HG03457 (cell line): ENCODE measurements around the gene GRM6.

Experiments
- ATAC-seq: cut with Tn5 transposase; IDR thresholded peaks from one replicate; pipeline ENCODE4 v1.9.1; 2021; ENCODE audit warnings: moderate number of reproducible peaks; ENCODE audit not compliant: unreplicated experiment

GRM6 gene

DNA sequence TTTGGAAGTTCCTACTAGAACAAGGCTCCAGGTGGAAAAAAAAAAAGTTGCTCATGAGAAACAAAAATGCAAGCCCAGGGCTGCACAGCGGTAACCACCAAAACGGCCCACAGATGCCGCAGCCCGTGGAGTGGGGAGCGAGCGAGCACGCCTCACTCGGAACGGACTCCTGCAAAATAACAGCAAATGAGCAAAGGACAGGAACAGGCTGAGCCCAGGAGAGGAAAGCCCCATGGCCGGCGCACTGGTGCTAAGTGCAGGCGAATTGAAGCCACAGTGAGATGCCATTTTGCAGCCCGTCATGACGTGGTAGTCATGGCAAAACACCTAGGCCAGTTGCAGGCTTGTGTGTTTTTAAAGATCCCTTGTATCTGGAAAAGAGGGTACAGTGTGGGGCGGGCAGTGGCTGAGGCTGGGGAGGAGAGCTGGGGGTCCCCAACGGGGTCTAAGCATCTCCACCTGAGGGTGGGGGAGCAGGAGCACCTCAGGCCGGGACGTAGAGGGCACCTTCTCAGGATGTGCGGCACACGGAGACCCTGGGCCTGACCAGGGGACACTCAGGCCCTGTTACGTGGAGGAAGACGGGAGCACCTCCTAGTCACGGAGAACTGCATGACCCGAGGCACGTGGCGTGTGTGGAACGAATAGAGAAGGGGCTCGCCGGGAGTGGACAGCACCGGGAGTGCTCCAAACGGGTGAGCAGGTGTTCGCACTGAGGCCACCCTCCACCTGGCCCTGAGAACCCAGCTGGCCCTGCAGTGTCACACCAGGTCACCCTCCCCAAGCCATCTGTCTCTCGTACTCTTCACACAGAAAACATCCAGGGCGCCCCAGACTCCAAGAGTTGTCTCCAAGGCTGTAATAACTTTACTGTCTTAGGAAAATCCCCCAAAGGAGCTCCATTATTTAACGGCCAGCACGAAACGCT, 10.7 kb downstream of the GRM6 start:
- no peak for ATAC-seq

DNA sequence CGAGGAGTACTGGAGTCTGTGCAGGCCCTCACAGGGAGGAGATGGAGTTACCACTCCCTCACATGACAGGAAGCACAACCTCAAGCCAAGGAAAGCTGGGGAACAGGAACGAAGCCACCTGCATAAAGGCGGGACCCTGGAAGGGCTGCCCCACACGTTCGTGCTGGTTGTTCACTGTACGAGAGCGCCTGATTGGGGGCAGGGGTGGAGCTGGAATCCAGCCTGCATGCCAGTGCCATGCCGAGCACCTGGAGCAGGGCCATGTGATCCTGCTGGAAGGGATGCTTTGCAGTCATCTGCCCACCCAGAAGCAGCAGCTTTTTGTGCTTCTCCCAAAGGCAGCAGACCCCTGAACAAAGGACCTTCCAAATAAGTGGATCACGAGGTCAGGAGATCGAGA, 11.4 kb downstream of the GRM6 start:
- ATAC-seq = no peak

DNA sequence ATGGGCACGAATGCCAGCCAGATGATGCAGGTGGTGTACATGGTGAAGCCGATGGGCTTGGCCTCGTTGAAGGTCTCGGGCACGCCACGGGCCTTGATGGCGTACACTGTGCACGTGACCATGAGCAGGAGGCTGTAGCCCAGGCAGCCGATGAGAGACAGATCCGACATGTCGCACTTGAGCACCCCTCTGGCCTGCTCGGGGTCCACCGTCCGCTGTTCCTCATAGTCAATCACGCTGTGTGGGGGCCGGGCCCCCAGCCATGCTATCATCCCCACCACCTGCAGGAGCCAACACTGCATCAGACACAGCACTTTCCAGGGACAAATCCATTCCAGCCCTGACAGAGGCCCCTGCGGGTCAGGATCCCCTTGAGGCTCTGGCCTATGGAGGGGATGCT, 12.2 kb downstream of the GRM6 start:
- no peak for ATAC-seq

DNA sequence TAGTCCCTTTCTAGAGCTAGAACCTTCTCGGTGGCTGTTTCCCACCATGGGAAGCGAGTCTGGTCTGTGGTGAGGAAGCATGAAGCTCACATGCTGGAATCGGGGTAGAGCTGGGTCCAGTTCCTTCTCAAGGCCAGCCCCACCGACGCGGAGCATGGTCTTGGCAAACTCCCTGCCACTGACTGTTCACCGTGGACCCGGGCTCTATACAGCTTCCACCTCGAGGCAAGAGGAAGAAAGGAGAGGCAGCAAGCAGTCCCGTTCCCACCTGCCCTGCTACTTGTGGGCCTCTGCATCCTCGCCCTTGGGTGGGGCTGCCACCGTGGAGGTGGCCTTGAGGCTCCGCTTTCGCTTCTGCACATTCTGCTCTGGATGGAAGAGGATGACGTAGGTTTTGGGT, 13.7 kb downstream of the GRM6 start:
- ATAC-seq = no peak

DNA sequence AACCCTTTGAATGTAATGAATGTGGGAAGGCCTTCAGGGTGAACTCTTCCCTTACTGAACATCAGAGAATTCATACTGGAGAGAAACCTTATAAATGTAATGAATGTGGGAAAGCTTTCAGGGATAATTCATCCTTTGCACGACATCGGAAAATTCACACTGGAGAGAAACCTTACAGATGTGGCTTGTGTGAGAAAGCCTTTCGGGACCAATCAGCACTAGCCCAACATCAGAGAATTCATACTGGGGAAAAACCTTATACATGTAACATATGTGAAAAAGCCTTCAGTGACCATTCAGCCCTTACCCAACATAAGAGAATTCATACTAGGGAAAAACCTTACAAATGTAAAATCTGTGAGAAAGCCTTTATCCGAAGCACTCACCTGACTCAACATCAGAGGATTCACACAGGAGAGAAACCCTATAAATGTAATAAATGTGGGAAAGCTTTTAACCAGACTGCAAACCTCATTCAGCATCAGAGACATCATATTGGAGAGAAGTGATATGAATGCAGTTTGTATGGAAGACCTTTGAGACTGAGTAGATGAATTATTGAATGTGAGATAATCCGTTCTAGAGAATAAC, 29.6 kb downstream of the GRM6 start:
- no peak for ATAC-seq

DNA sequence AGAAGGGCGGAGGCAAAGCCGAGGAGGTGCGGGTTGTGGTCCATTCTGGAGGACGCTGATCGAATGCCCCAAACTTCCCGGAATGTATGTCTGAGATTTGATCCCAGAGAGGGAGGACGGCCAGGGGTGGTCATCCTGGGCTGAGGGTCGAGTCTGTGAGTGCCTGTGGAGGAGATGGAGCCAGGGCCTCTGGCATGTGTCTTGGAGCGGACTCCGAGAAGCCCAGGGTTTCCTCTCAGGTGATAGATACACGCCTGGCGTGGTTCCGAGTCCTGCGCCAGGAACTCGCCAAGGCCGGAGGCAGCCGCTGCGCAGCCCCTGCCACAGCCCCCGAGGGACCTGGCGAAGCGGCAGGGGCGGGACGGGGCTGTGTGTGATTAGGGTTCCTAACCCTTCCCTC, 53.8 kb downstream of the GRM6 start:
- no peak for ATAC-seq

DNA sequence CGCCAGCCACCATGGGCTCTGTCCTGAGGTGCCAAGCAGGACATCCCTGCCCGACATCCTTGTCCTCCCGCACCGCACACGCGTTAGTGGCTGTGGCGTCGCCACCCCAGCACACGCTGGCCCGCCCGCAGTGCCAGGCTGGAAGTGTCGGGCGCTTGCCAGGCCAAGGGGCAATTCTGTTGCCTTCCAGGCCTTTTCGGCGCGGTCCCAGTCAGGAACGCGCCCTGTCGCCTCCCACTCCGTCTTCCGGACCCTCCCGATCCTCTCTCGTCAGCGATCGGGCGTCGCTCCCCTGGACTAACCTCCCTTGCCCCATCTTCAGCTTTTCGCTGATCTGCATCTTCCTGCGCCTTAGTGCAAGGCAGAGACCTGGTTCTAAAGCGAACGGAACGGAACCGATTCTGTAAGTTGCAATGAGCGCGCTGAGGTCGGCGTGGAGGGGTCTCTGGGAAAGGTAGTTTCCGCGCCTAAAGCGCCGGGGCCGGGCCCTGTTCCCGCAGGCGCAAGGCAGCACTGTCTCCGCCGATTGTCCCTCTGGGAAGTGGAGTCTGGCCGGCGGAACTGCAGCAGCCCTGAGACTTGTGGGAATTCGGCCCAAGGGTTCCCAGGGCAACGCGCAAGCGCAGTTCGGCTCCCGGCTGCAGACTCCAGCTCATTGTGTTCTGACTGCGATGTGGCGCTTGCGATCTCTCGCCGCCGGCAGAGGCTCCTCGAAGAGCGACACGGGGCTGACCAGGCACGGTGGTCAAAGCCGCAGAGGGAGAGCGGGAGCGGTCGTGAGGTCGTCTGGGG, 54.4 kb downstream of the GRM6 start, which contains the start of gene ZNF454:
ZNF454 (plus strand) TSS at position 630 of the 792 bp plus-strand sequence. CDS start 1,594 bp downstream, outside the sequence.
- no peak for ATAC-seq

DNA sequence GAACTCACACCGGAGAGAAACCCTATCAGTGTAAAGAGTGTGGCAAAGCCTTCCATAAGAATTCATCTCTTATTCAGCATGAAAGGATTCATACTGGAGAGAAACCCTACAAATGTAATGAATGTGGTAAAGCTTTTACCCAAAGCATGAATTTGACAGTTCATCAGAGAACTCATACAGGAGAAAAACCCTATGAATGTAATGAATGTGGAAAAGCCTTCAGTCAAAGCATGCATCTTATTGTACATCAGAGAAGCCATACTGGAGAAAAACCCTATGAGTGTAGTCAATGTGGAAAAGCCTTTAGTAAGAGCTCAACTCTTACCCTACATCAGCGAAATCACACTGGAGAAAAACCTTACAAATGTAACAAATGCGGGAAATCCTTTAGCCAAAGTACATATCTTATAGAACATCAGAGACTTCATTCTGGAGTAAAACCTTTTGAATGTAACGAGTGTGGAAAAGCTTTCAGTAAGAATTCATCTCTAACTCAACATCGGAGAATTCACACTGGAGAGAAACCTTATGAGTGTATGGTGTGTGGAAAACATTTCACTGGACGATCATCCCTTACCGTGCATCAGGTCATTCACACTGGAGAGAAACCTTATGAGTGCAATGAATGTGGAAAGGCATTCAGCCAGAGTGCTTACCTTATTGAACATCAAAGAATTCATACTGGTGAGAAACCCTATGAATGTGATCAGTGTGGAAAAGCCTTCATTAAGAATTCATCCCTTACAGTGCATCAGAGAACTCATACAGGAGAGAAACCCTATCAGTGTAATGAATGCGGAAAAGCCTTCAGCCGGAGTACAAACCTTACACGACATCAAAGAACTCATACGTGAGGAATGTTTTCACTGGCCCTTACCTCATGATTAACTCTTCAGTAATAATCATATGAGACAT, 63.0 kb downstream of the GRM6 start:
- no peak for ATAC-seq
